Neuronal stem cell (in vitro differentiated cells): ENCODE results near the gene MYO5A.

Experiments used
- DNase-seq: peaks from one replicate; pipeline ENCODE4 v3.0.0-alpha.2; 2013; ENCODE audit warnings: low spot score
- H2AFZ ChIP-seq: one replicate; pipeline ENCODE4 v1.6.1; 2013; ENCODE audit warnings: mild to moderate bottlenecking, low read length, inconsistent platforms
- H2AK5ac ChIP-seq: 2 replicates; pipeline ENCODE4 v1.6.1; 2013; ENCODE audit warnings: low read depth, mild to moderate bottlenecking, inconsistent platforms, low read length, moderate library complexity, mixed read lengths
- H2BK120ac ChIP-seq: 2 replicates; pipeline ENCODE4 v1.6.1; 2013; ENCODE audit warnings: low read depth, mild to moderate bottlenecking, inconsistent platforms, low read length, moderate library complexity, mixed read lengths
- H2BK12ac ChIP-seq: one replicate; pipeline ENCODE4 v1.6.1; 2013; ENCODE audit warnings: low read length, inconsistent platforms
- H2BK15ac ChIP-seq: 2 replicates; pipeline ENCODE4 v1.6.1; 2013; ENCODE audit warnings: mild to moderate bottlenecking, low read length, inconsistent platforms, mixed read lengths
- H2BK5ac ChIP-seq: one replicate; pipeline ENCODE4 v1.6.1; 2013; ENCODE audit warnings: inconsistent platforms, mild to moderate bottlenecking, low read length, moderate library complexity
- H3K14ac ChIP-seq: one replicate; pipeline ENCODE4 v1.6.1; 2013; ENCODE audit warnings: low read length, inconsistent platforms
- H3K18ac ChIP-seq: 2 replicates; pipeline ENCODE4 v1.6.1; 2013; ENCODE audit warnings: low read length, inconsistent platforms
- H3K23ac ChIP-seq: 2 replicates; pipeline ENCODE4 v1.6.1; 2013; ENCODE audit warnings: low read depth, mild to moderate bottlenecking, mixed read lengths, low read length, inconsistent platforms; ENCODE audit not compliant: poor library complexity
- H3K27ac ChIP-seq: replicated peaks from 3 replicates; pipeline ENCODE4 v1.5.1; 2013; ENCODE audit warnings: low read length, inconsistent platforms
- H3K27me3 ChIP-seq, 3 experiments: 2 replicates each; pipeline ENCODE4 v1.6.1; 2013; ENCODE audit warnings: low read length in 3 of 3, mild to moderate bottlenecking in 2 of 3, inconsistent platforms in 1 of 3, low read depth in 1 of 3, mixed read lengths in 1 of 3, moderate library complexity in 1 of 3; ENCODE audit not compliant: control insufficient read depth in 3 of 3, insufficient read depth in 3 of 3
- H3K36me3 ChIP-seq, 2 donors: replicated peaks in 1 of 2; 2 replicates each; pipeline ENCODE4 v1.6.1; 2013; ENCODE audit warnings: low read length in 2 of 2; ENCODE audit not compliant: control insufficient read depth in 2 of 2, insufficient read depth in 2 of 2
- H3K4ac ChIP-seq: 2 replicates; pipeline ENCODE4 v1.6.1; 2013; ENCODE audit warnings: inconsistent platforms, mild to moderate bottlenecking, low read length, moderate library complexity
- H3K4me1 ChIP-seq, 2 donors: 1 replicate in 1 of 2; 2 replicates in 1 of 2; pipeline ENCODE4 v1.6.1; 2013; ENCODE audit warnings: low read length in 2 of 2, low read depth in 1 of 2; ENCODE audit not compliant: control insufficient read depth in 2 of 2, insufficient read depth in 1 of 2
- H3K4me2 ChIP-seq: one replicate; pipeline ENCODE4 v1.6.1; 2013; ENCODE audit warnings: mild to moderate bottlenecking, low read length, inconsistent platforms; ENCODE audit not compliant: insufficient read depth, poor library complexity, severe bottlenecking
- H3K4me3 ChIP-seq, 2 donors: 2 replicates each; pipeline ENCODE4 v1.5.1; 2013; ENCODE audit warnings: low read length in 2 of 2, mild to moderate bottlenecking in 2 of 2, inconsistent platforms in 1 of 2, moderate library complexity in 1 of 2
- H3K79me1 ChIP-seq: one replicate; pipeline ENCODE4 v1.6.1; 2013; ENCODE audit warnings: low read depth, mild to moderate bottlenecking, inconsistent platforms, low read length, moderate library complexity
- H3K9ac ChIP-seq: one replicate; pipeline ENCODE4 v1.6.1; 2013; ENCODE audit warnings: mild to moderate bottlenecking, low read depth, low read length, inconsistent platforms; ENCODE audit not compliant: poor library complexity
- H3K9me3 ChIP-seq, 2 donors: replicated peaks in 1 of 2; 2 replicates each; pipeline versions ENCODE3 to v1.6.1; 2013; ENCODE audit warnings: low read length in 2 of 2, mild to moderate bottlenecking in 2 of 2, inconsistent platforms in 1 of 2, low read depth in 1 of 2, mixed read lengths in 1 of 2, moderate library complexity in 1 of 2; ENCODE audit not compliant: control insufficient read depth in 2 of 2, insufficient read depth in 1 of 2
- H4K8ac ChIP-seq: one replicate; pipeline ENCODE4 v1.6.1; 2013; ENCODE audit warnings: low read depth, mild to moderate bottlenecking, inconsistent platforms, low read length, moderate library complexity
- H4K91ac ChIP-seq: one replicate; pipeline ENCODE4 v1.6.1; 2013; ENCODE audit warnings: low read length, low read depth, mild to moderate bottlenecking, inconsistent platforms; ENCODE audit not compliant: poor library complexity
- WGBS, 2 donors: extraction: QIAGEN DNeasy Blood & Tissue Kit; methylation state at CpG; one replicate each; pipeline ENCODE4 v1.1.7; 2013; ENCODE audit warnings: missing lambda C conversion rate in 2 of 2, mixed read lengths in 1 of 2; ENCODE audit not compliant: insufficient read length in 2 of 2, insufficient replicate concordance in 1 of 2; ENCODE audit errors: extremely low coverage in 2 of 2; 5-methylcytosine and 5-hydroxymethylcytosine counted together

MYO5A gene

GRCh38 chr15:52397118-52397517 lies 131.6 kb downstream of the MYO5A start:
- Histone ChIP-seq H2BK5ac (no peak overlapping the region), H3K18ac (no peak overlapping the region), H3K4ac (no peak overlapping the region), H3K4me3 (no peak overlapping the region), H3K27ac (no peak overlapping the region), H3K4me1 (peaks cover 0 to 3% of the 10 kb centered on the region in 2 donors), H3K23ac (no peak overlapping the region), H3K9ac (no peak overlapping the region), H3K79me1 (no peaks in the 10 kb centered on the region), H2BK12ac (no peak overlapping the region), H3K36me3 (peaks cover 0 to 9% of the 10 kb centered on the region in 2 donors), H3K9me3 (no peaks in the 10 kb centered on the region), H3K27me3 (no peaks in the 10 kb centered on the region), H2AK5ac (no peak overlapping the region), H2BK15ac (no peak overlapping the region), H4K8ac (no peak overlapping the region), H4K91ac (no peak overlapping the region), H2BK120ac (no peak overlapping the region), H3K14ac (no peak overlapping the region), H2AFZ (no peak overlapping the region), H3K4me2 (no peak overlapping the region)
- no CpG with 5 or more reads among the region's 5 CpGs for WGBS, 2 donors
- DNase-seq: no peak

GRCh38 chr15:52394118-52394517 lies 134.6 kb downstream of the MYO5A start:
- no peak overlapping the region for H3K4ac ChIP-seq

GRCh38 chr15:52392008-52392687 lies 136.5 kb downstream of the MYO5A start:
- no peak overlapping the region for H2AFZ ChIP-seq
- H2BK5ac ChIP-seq: no peak overlapping the region
- H3K4me2 ChIP-seq: no peak overlapping the region
- H3K27me3 ChIP-seq: no peaks in the 10 kb centered on the region
- H3K27ac ChIP-seq: no peak overlapping the region
- peaks cover 0 to 36% of the 10 kb centered on the region in 2 donors for H3K36me3 ChIP-seq
- no peak overlapping the region for H3K14ac ChIP-seq
- H3K79me1 ChIP-seq: no peaks in the 10 kb centered on the region
- no peak overlapping the region for H3K4me3 ChIP-seq
- no peak overlapping the region for H3K18ac ChIP-seq
- no peak overlapping the region for H2BK15ac ChIP-seq
- H3K4me1 ChIP-seq: peaks cover 0 to 3% of the 10 kb centered on the region in 2 donors
- WGBS, 2 donors: no CpG with 5 or more reads among the region's 6 CpGs
- no peak overlapping the region for H3K4ac ChIP-seq
- DNase-seq: no peak
- H3K9ac ChIP-seq: no peak overlapping the region
- H3K9me3 ChIP-seq: no peaks in the 10 kb centered on the region
- H2BK12ac ChIP-seq: no peak overlapping the region
- no peak overlapping the region for H2AK5ac ChIP-seq
- H4K91ac ChIP-seq: no peak overlapping the region
- H2BK120ac ChIP-seq: no peak overlapping the region
- H3K23ac ChIP-seq: no peak overlapping the region
- no peak overlapping the region for H4K8ac ChIP-seq

More at GRCh38 chr15:52394118-52394517, 134.6 kb downstream of the MYO5A start:
- no peak overlapping the region for H2BK15ac ChIP-seq
- peaks cover 0 to 28% of the 10 kb centered on the region in 2 donors for H3K36me3 ChIP-seq
- no peak overlapping the region for H2AK5ac ChIP-seq
- H3K23ac ChIP-seq: no peak overlapping the region
- no peak overlapping the region for H3K4me3 ChIP-seq
- H2BK12ac ChIP-seq: no peak overlapping the region
- H3K9me3 ChIP-seq: no peaks in the 10 kb centered on the region
- H2AFZ ChIP-seq: no peak overlapping the region
- H2BK5ac ChIP-seq: no peak overlapping the region
- no peak for DNase-seq
- H3K27ac ChIP-seq: no peak overlapping the region
- no peak overlapping the region for H3K14ac ChIP-seq
- no peak overlapping the region for H3K9ac ChIP-seq
- no peaks in the 10 kb centered on the region for H3K79me1 ChIP-seq
- no peaks in the 10 kb centered on the region for H3K27me3 ChIP-seq
- H4K8ac ChIP-seq: no peak overlapping the region
- H3K18ac ChIP-seq: no peak overlapping the region
- H3K4me1 ChIP-seq: peaks cover 0 to 3% of the 10 kb centered on the region in 2 donors
- H3K4me2 ChIP-seq: no peak overlapping the region
- no peak overlapping the region for H4K91ac ChIP-seq
- WGBS, 2 donors: no CpG with 5 or more reads among the region's 3 CpGs
- H2BK120ac ChIP-seq: no peak overlapping the region

GRCh38 chr15:52391069-52391468 lies 137.6 kb downstream of the MYO5A start:
- H2AFZ ChIP-seq: no peak overlapping the region
- no peaks in the 10 kb centered on the region for H3K27me3 ChIP-seq
- H2BK5ac ChIP-seq: no peak overlapping the region
- H3K36me3 ChIP-seq: peaks cover 0 to 31% of the 10 kb centered on the region in 2 donors
- no peak overlapping the region for H3K4ac ChIP-seq
- no peak overlapping the region for H3K4me2 ChIP-seq
- no peak overlapping the region for H3K18ac ChIP-seq
- no peaks in the 10 kb centered on the region for H3K9me3 ChIP-seq
- no peak overlapping the region for H2BK12ac ChIP-seq
- no peak overlapping the region for H3K4me3 ChIP-seq
- no peak overlapping the region for H3K23ac ChIP-seq
- WGBS, 2 donors: no CpG with 5 or more reads among the region's 4 CpGs
- no peak overlapping the region for H4K91ac ChIP-seq
- H2AK5ac ChIP-seq: no peak overlapping the region
- H2BK15ac ChIP-seq: no peak overlapping the region
- no peak overlapping the region for H3K14ac ChIP-seq
- H4K8ac ChIP-seq: no peak overlapping the region
- peaks cover 0 to 3% of the 10 kb centered on the region in 2 donors for H3K4me1 ChIP-seq
- no peak overlapping the region for H3K27ac ChIP-seq
- DNase-seq: no peak
- no peak overlapping the region for H2BK120ac ChIP-seq
- H3K9ac ChIP-seq: no peak overlapping the region
- no peaks in the 10 kb centered on the region for H3K79me1 ChIP-seq
